MM.1S (cell line): ENCODE measurements around the gene CCDC148.

Source experiments
- DNase-seq: peaks from one replicate; pipeline ENCODE4 v3.0.0-alpha.2; 2015
- H2AFZ ChIP-seq: fragments of 300-600 bp; sonication (generic); 2 replicates; pipeline ENCODE4 v1.6.0; 2016; ENCODE audit warnings: antibody characterized with exemption, low read length
- H3F3A ChIP-seq: fragments of 300-600 bp; sonication (generic); 2 replicates; pipeline ENCODE4 v1.6.1; 2016; ENCODE audit warnings: mild to moderate bottlenecking, antibody characterized with exemption, low read length, moderate library complexity, mixed read lengths; ENCODE audit not compliant: insufficient read depth
- H3K27ac ChIP-seq: fragments of 300-600 bp; sonication (generic); 2 replicates; pipeline ENCODE4 v1.5.1; 2016; ENCODE audit warnings: mild to moderate bottlenecking, low read length
- H3K27me3 ChIP-seq: fragments of 300-600 bp; sonication (generic); replicated peaks from 2 replicates; pipeline ENCODE4 v1.6.0; 2016; ENCODE audit warnings: low read length; ENCODE audit not compliant: insufficient read depth
- H3K36me3 ChIP-seq: fragments of 300-600 bp; sonication (generic); replicated peaks from 2 replicates; pipeline ENCODE4 v1.6.1; 2016; ENCODE audit warnings: mild to moderate bottlenecking, low read length, mixed read lengths; ENCODE audit not compliant: insufficient read depth
- H3K4me1 ChIP-seq: fragments of 300-600 bp; sonication (generic); 2 replicates; pipeline ENCODE4 v1.6.1; 2016; ENCODE audit warnings: low read length, mixed read lengths
- H3K4me2 ChIP-seq: fragments of 300-600 bp; sonication (generic); 2 replicates; pipeline ENCODE4 v1.6.0; 2016; ENCODE audit warnings: low read depth, low read length
- H3K4me3 ChIP-seq: fragments of 300-600 bp; sonication (generic); 2 replicates; pipeline ENCODE4 v1.5.1; 2016; ENCODE audit warnings: low read length, mixed read lengths
- H3K79me2 ChIP-seq: fragments of 300-600 bp; sonication (generic); 2 replicates; pipeline ENCODE4 v1.6.1; 2016; ENCODE audit warnings: mixed run types, low read length, mixed read lengths
- H3K9ac ChIP-seq: fragments of 300-600 bp; sonication (generic); 2 replicates; pipeline ENCODE4 v1.6.1; 2016; ENCODE audit warnings: low read length, mixed read lengths
- H3K9me2 ChIP-seq: fragments of 300-600 bp; sonication (generic); replicated peaks from 2 replicates; pipeline ENCODE4 v1.6.1; 2016; ENCODE audit warnings: mild to moderate bottlenecking, low read length, mixed read lengths; ENCODE audit not compliant: insufficient read depth
- H3K9me3 ChIP-seq: fragments of 300-600 bp; sonication (generic); replicated peaks from 2 replicates; pipeline ENCODE4 v1.6.1; 2016; ENCODE audit warnings: mild to moderate bottlenecking, low read length, mixed read lengths; ENCODE audit not compliant: insufficient read depth
- H4K20me1 ChIP-seq: fragments of 300-600 bp; sonication (generic); 2 replicates; pipeline ENCODE4 v1.6.1; 2016; ENCODE audit warnings: mild to moderate bottlenecking, low read length, moderate library complexity, mixed read lengths; ENCODE audit not compliant: insufficient read depth
- CTCF ChIP-seq: fragments of 300-600 bp; sonication (generic); IDR thresholded peaks from 2 replicates; pipeline ENCODE4 v1.5.1; 2016; ENCODE audit warnings: antibody characterized with exemption, low read length, mixed read lengths
- EZH2 ChIP-seq: fragments of 300-600 bp; sonication (generic); optimal IDR thresholded peaks from 2 replicates; pipeline ENCODE3; 2017; ENCODE audit warnings: low read depth, mild to moderate bottlenecking, antibody characterized with exemption, low read length, mixed read lengths
- EZH2phosphoT487 ChIP-seq: fragments of 300-600 bp; sonication (generic); IDR thresholded peaks from 2 replicates; pipeline ENCODE4 v1.6.1; 2018; ENCODE audit warnings: antibody characterized with exemption, low read length

Gene CCDC148

GRCh38 chr2:158393886-158394285 is 62.7 kb downstream of the CCDC148 start:
- Histone ChIP-seq H3K9ac (no peak overlapping the region), H3F3A (no peaks in the 10 kb centered on the region), H3K79me2 (no peaks in the 10 kb centered on the region), H3K27me3 (no peaks in the 10 kb centered on the region), H3K4me2 (no peak overlapping the region), H2AFZ (no peak overlapping the region), H3K4me1 (no peaks in the 10 kb centered on the region), H3K9me2 (no peaks in the 10 kb centered on the region), H3K9me3 (no peaks in the 10 kb centered on the region), H4K20me1 (no peaks in the 10 kb centered on the region), H3K4me3 (no peak overlapping the region), H3K36me3 (no peaks in the 10 kb centered on the region), H3K27ac (no peak overlapping the region)
- no peak for DNase-seq
- TF ChIP-seq EZH2phosphoT487 (no peak), EZH2 (no peak), CTCF (no peak)

- H2AFZ ChIP-seq: no peak overlapping the region
These were observed 63.9 kb downstream of the CCDC148 start for GRCh38 chr2:158392687-158393086.

GRCh38 chr2:158391876-158392275 is 64.7 kb downstream of the CCDC148 start:
- DNase-seq: no peak
- no peaks in the 10 kb centered on the region for H3K36me3 ChIP-seq
- H3K27me3 ChIP-seq: no peaks in the 10 kb centered on the region
- TF ChIP-seq CTCF (no peak), EZH2phosphoT487 (no peak), EZH2 (no peak)
- H3K9ac ChIP-seq: no peak overlapping the region
- H2AFZ ChIP-seq: no peak overlapping the region
- no peak overlapping the region for H3K27ac ChIP-seq
- no peaks in the 10 kb centered on the region for H4K20me1 ChIP-seq
- H3K79me2 ChIP-seq: no peaks in the 10 kb centered on the region
- H3K4me1 ChIP-seq: no peaks in the 10 kb centered on the region
- no peaks in the 10 kb centered on the region for H3K9me3 ChIP-seq
- no peaks in the 10 kb centered on the region for H3K9me2 ChIP-seq
- no peak overlapping the region for H3K4me3 ChIP-seq
- H3K4me2 ChIP-seq: no peak overlapping the region
- H3F3A ChIP-seq: no peaks in the 10 kb centered on the region

More at GRCh38 chr2:158392687-158393086, 63.9 kb downstream of the CCDC148 start:
- no peaks in the 10 kb centered on the region for H3F3A ChIP-seq
- no peaks in the 10 kb centered on the region for H3K27me3 ChIP-seq
- H3K36me3 ChIP-seq: no peaks in the 10 kb centered on the region
- no peak for TF ChIP-seq EZH2phosphoT487
- TF ChIP-seq CTCF: no peak
- no peak for TF ChIP-seq EZH2
- H3K9ac ChIP-seq: no peak overlapping the region
- H3K9me2 ChIP-seq: no peaks in the 10 kb centered on the region
- no peaks in the 10 kb centered on the region for H3K4me1 ChIP-seq
- no peak overlapping the region for H3K4me3 ChIP-seq
- DNase-seq: no peak
- no peaks in the 10 kb centered on the region for H3K79me2 ChIP-seq
- H3K9me3 ChIP-seq: no peaks in the 10 kb centered on the region
- no peak overlapping the region for H3K4me2 ChIP-seq
- no peak overlapping the region for H3K27ac ChIP-seq
- no peaks in the 10 kb centered on the region for H4K20me1 ChIP-seq
